ENCODE measurements around the gene SCN2A.

DNA sequence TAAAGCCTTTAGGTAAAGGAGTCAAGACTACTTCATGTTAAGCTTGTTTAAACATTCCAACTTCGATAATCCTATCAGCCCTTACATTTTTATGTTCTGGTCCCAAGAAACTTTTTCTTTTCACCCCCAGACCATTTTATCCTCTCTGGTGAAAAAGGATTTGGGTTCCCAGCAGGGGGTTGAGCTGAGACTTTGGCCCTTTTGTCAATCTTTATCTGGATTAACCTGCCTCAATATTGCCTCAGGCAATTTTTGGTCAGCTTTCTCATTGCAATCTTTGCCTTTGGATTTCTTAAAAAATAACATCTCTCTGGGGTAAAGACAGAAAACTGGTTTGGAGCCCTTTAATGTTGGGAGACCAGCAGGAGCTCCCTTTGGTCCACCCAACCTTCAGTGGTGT, 196.4 kb downstream of the SCN2A start:
- TF ChIP-seq, protein P1, sequence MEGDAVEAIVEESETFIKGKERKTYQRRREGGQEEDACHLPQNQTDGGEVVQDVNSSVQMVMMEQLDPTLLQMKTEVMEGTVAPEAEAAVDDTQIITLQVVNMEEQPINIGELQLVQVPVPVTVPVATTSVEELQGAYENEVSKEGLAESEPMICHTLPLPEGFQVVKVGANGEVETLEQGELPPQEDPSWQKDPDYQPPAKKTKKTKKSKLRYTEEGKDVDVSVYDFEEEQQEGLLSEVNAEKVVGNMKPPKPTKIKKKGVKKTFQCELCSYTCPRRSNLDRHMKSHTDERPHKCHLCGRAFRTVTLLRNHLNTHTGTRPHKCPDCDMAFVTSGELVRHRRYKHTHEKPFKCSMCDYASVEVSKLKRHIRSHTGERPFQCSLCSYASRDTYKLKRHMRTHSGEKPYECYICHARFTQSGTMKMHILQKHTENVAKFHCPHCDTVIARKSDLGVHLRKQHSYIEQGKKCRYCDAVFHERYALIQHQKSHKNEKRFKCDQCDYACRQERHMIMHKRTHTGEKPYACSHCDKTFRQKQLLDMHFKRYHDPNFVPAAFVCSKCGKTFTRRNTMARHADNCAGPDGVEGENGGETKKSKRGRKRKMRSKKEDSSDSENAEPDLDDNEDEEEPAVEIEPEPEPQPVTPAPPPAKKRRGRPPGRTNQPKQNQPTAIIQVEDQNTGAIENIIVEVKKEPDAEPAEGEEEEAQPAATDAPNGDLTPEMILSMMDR (IDR thresholded peaks at IDR 0.05): no peak
- no peak for TF ChIP-seq EZH2 (IDR thresholded peaks at IDR 0.05; ENCODE audit: borderline replicate concordance, insufficient read depth, low read depth, low read length, poor library complexity, severe bottlenecking)
